GM23338 (cell line): Measurements from ENCODE around the gene ZNF746. TPM values are rescaled to one million over a fixed set of nuclear protein-coding genes. Genes with fewer than 3 reads are reported as not detected.

Experiments used
- ATAC-seq: fragments of 200-7000 bp; cut with Tn5 transposase; 3 replicates; pipeline ENCODE4 v1.9.1; 2020
- DNase-seq: peaks from one replicate; pipeline ENCODE4 v3.0.0-alpha.2; 2015; ENCODE audit warnings: low spot score
- H2AFZ ChIP-seq: fragments of 200-600 bp; sonication (generic); 2 replicates; pipeline ENCODE4 v1.8.0; 2016; ENCODE audit warnings: antibody characterized with exemption, mild to moderate bottlenecking, moderate library complexity
- H3F3A ChIP-seq: fragments of 200-600 bp; sonication (generic); replicated peaks from 2 replicates; pipeline ENCODE4 v1.8.0; 2017; ENCODE audit warnings: antibody characterized with exemption, mixed run types, low read depth
- H3K27ac ChIP-seq: fragments of 200-600 bp; sonication (generic); 2 replicates; pipeline ENCODE4 v1.6.1; 2016; ENCODE audit warnings: low read depth
- H3K27me3 ChIP-seq: fragments of 200-600 bp; sonication (generic); 2 replicates; pipeline ENCODE4 v1.8.0; 2016; ENCODE audit warnings: mild to moderate bottlenecking, mixed run types, moderate library complexity; ENCODE audit not compliant: insufficient read depth
- H3K36me3 ChIP-seq: fragments of 200-600 bp; sonication (generic); 2 replicates; pipeline ENCODE4 v1.8.0; 2016; ENCODE audit warnings: mild to moderate bottlenecking; ENCODE audit not compliant: insufficient read depth
- H3K4me1 ChIP-seq: fragments of 200-600 bp; sonication (generic); 2 replicates; pipeline ENCODE4 v1.8.0; 2016; ENCODE audit warnings: mild to moderate bottlenecking, moderate library complexity; ENCODE audit not compliant: insufficient read depth
- H3K4me2 ChIP-seq: fragments of 200-600 bp; sonication (generic); 2 replicates; pipeline ENCODE4 v1.7.1; 2017; ENCODE audit warnings: mixed run types
- H3K4me3 ChIP-seq: fragments of 200-600 bp; sonication (generic); 2 replicates; pipeline ENCODE4 v1.6.1; 2016; ENCODE audit warnings: mixed run types
- H3K79me2 ChIP-seq: fragments of 200-600 bp; sonication (generic); replicated peaks from 2 replicates; pipeline ENCODE4 v1.8.0; 2017; ENCODE audit warnings: mild to moderate bottlenecking; ENCODE audit not compliant: insufficient read depth
- H3K9me2 ChIP-seq: fragments of 200-600 bp; sonication (generic); 2 replicates; pipeline ENCODE4 v1.8.0; 2017; ENCODE audit not compliant: insufficient read depth
- H4K20me1 ChIP-seq: fragments of 200-600 bp; sonication (generic); replicated peaks from 2 replicates; pipeline ENCODE4 v1.8.0; 2017; ENCODE audit warnings: mild to moderate bottlenecking; ENCODE audit not compliant: insufficient read depth
- H3K27ac Mint-ChIP-seq: 2 replicates; pipeline ENCODE4 v1.8.0; 2020; ENCODE audit warnings: inconsistent platforms, mild to moderate bottlenecking, moderate library complexity, mixed read lengths
- H3K27me3 Mint-ChIP-seq: 3 replicates; pipeline ENCODE4 v1.8.0; 2022; ENCODE audit warnings: low read depth, mild to moderate bottlenecking, moderate library complexity, mixed read lengths, inconsistent platforms; ENCODE audit not compliant: insufficient read depth, poor library complexity
- H3K36me3 Mint-ChIP-seq: 3 replicates; pipeline ENCODE4 v1.8.0; 2021; ENCODE audit warnings: low read depth, mild to moderate bottlenecking, inconsistent platforms, moderate library complexity, mixed read lengths
- H3K4me1 Mint-ChIP-seq: 3 replicates; pipeline ENCODE4 v1.8.0; 2020; ENCODE audit warnings: mild to moderate bottlenecking, inconsistent platforms, mixed read lengths
- H3K4me3 Mint-ChIP-seq: 3 replicates; pipeline ENCODE4 v1.8.0; 2021; ENCODE audit warnings: moderate library complexity, mild to moderate bottlenecking, inconsistent platforms, mixed read lengths
- H3K9me3 Mint-ChIP-seq: 3 replicates; pipeline ENCODE4 v1.8.0; 2020; ENCODE audit warnings: moderate library complexity, mild to moderate bottlenecking, inconsistent platforms, mixed read lengths
- CREB1 ChIP-seq: fragments of 250-450 bp; sonication (Bioruptor Pico); IDR thresholded peaks from 2 replicates; pipeline ENCODE4 v1.5.0; 2020; ENCODE audit warnings: low read depth, mild to moderate bottlenecking, moderate library complexity
- CTCF ChIP-seq, 2 experiments: fragments of 200-600 bp in 1 of 2; sonication (generic) in 1 of 2; conservative IDR thresholded peaks; 2 replicates each; pipeline versions ENCODE4 v1.5.1 to v1.6.1; 2016 to 2017; ENCODE audit warnings: antibody characterized with exemption in 2 of 2, low read depth in 2 of 2, mild to moderate bottlenecking in 2 of 2, moderate library complexity in 1 of 2
- ETS1 ChIP-seq: IDR thresholded peaks from 2 replicates; pipeline ENCODE4 v1.6.1; 2016; ENCODE audit warnings: antibody characterized with exemption
- EZH2 ChIP-seq: fragments of 200-600 bp; sonication (generic); IDR thresholded peaks from one replicate; pipeline ENCODE4 v1.8.0; 2017; ENCODE audit warnings: antibody characterized with exemption, mild to moderate bottlenecking, low read depth; ENCODE audit not compliant: unreplicated experiment
- EZH2phosphoT487 ChIP-seq: fragments of 200-600 bp; sonication (generic); IDR thresholded peaks from one replicate; pipeline ENCODE4 v1.8.1; 2018; ENCODE audit warnings: antibody characterized with exemption; ENCODE audit not compliant: unreplicated experiment
- JUNB ChIP-seq: IDR thresholded peaks from one replicate; pipeline ENCODE4 v1.6.1; 2016; ENCODE audit warnings: antibody characterized with exemption; ENCODE audit not compliant: unreplicated experiment
- NANOG ChIP-seq: IDR thresholded peaks from 2 replicates; pipeline ENCODE4 v1.6.1; 2016; ENCODE audit warnings: antibody characterized with exemption, borderline replicate concordance
- POLR2AphosphoS5 ChIP-seq: IDR thresholded peaks from 2 replicates; pipeline ENCODE4 v1.6.1; 2016; ENCODE audit warnings: antibody characterized with exemption, low read depth
- REST ChIP-seq: IDR thresholded peaks from one replicate; pipeline ENCODE4 v1.6.1; 2018; ENCODE audit warnings: antibody characterized with exemption; ENCODE audit not compliant: unreplicated experiment
- STAT1 ChIP-seq: IDR thresholded peaks from one replicate; pipeline ENCODE4 v1.6.1; 2016; ENCODE audit warnings: antibody characterized with exemption; ENCODE audit not compliant: unreplicated experiment
- ZNF114 ChIP-seq: fragments of 250-450 bp; sonication (Bioruptor Pico); IDR thresholded peaks from 2 replicates; pipeline ENCODE4 v1.5.0; 2020; ENCODE audit warnings: mild to moderate bottlenecking, moderate library complexity
- ZNF331 ChIP-seq: fragments of 250-450 bp; sonication (Bioruptor Pico); IDR thresholded peaks from 2 replicates; pipeline ENCODE4 v1.5.0; 2020; ENCODE audit warnings: low read depth, mild to moderate bottlenecking, moderate library complexity
- ZNF462 ChIP-seq: fragments of 250-450 bp; sonication (Bioruptor Pico); IDR thresholded peaks from 2 replicates; pipeline ENCODE4 v1.5.0; 2020; ENCODE audit warnings: mild to moderate bottlenecking, moderate library complexity
- polyA plus RNA-seq: library from polyadenylated mRNA; unstranded; fragments of >200 nt; fragmentation: Nextera tagmentation; extraction: Ambion mirVana; gene quantifications from 2 replicates; pipeline ENCODE4 v1.2.1, GENCODE V29; 2016
- total RNA-seq: library from RNA; depleted of rRNA; stranded (reverse); fragments of >200 nt; shearing (Covaris generic); gene quantifications from 2 replicates; pipeline ENCODE4 v1.2.3, GENCODE V29; 2014

ZNF746 gene
- total and polyA plus RNA-seq, 2 experiments from 2014 or later: 10.0 to 18.6 TPM

GRCh38 chr7:149444287-149444686 lies 53.3 kb downstream of the ZNF746 start:
- no peaks in the 10 kb centered on the region for H3K4me1 Mint-ChIP-seq
- DNase-seq (no peak), ATAC-seq (no peak)
- Histone ChIP-seq H3K9me2 (no peaks in the 10 kb centered on the region), H3K27ac (no peak overlapping the region), H4K20me1 (peaks cover 9% of the 10 kb centered on the region; the same call in 1 of the 2 replicates), H3K36me3 (no peaks in the 10 kb centered on the region), H3F3A (no peaks in the 10 kb centered on the region), H3K4me2 (no peak overlapping the region), H3K79me2 (no peaks in the 10 kb centered on the region), H2AFZ (no peak overlapping the region), H3K27me3 (no peaks in the 10 kb centered on the region), H3K4me1 (no peaks in the 10 kb centered on the region), H3K4me3 (no peak overlapping the region)
- no peaks in the 10 kb centered on the region for H3K9me3 Mint-ChIP-seq
- H3K4me3 Mint-ChIP-seq: no peak overlapping the region
- no peak for TF ChIP-seq POLR2AphosphoS5
- TF ChIP-seq STAT1: no peak
- TF ChIP-seq ETS1: no peak
- TF ChIP-seq EZH2phosphoT487: no peak
- TF ChIP-seq EZH2: no peak
- TF ChIP-seq CREB1 (CRISPR knock-in tag): no peak
- no peak for TF ChIP-seq ZNF462 (CRISPR knock-in tag)
- no peak for TF ChIP-seq ZNF114 (CRISPR knock-in tag)
- TF ChIP-seq NANOG: no peak
- no peak for TF ChIP-seq JUNB
- TF ChIP-seq REST: no peak
- no peak for TF ChIP-seq ZNF331 (CRISPR knock-in tag)
- no peak for TF ChIP-seq CTCF (conservative IDR thresholded peaks at IDR 0.05; ENCODE audit: low read depth in 2 of 2)
- no peak overlapping the region for H3K27ac Mint-ChIP-seq
- H3K27me3 Mint-ChIP-seq: no peaks in the 10 kb centered on the region
- peaks cover 13% of the 10 kb centered on the region for H3K36me3 Mint-ChIP-seq
